NCI-H1417 (cell line): ENCODE results near the gene IL23R.
"Not testable (repeated sequence)": the region's sequence is repeated elsewhere in the genome, so short reads cannot be mapped to it uniquely, and the experiment has no call there.

Experiments used
- DNase-seq, 3 experiments: peaks; one replicate each; lab custom pipeline; 2025; lab: John Stamatoyannopoulos, UW

The IL23R gene

GRCh38 chr1:67193704-67194103, 27.4 kb downstream of the IL23R start:
- DNase-seq = no peak

- no peak for DNase-seq
Measured at GRCh38 chr1:67194209-67194863, 28.1 kb downstream of the IL23R start.

- no peak for DNase-seq
Measured at GRCh38 chr1:67200755-67201154, 34.5 kb downstream of the IL23R start.

- no peak for DNase-seq
Measured at GRCh38 chr1:67201891-67202290, 35.6 kb downstream of the IL23R start.

GRCh38 chr1:67204298-67204980, 38.2 kb downstream of the IL23R start:
- peak in 1 of 3 experiments; percentile 14 for DNase-seq

GRCh38 chr1:67207398-67207797, 41.1 kb downstream of the IL23R start:
- DNase-seq = not testable (repeated sequence)

- no peak for DNase-seq
Measured at GRCh38 chr1:67208217-67208616, 42.0 kb downstream of the IL23R start.

GRCh38 chr1:67209521-67209920, 43.3 kb downstream of the IL23R start:
- DNase-seq = peak in 1 of 3 experiments; percentile 59

GRCh38 chr1:67211589-67212563, 45.6 kb downstream of the IL23R start:
- DNase-seq = peak; percentile 14 to 78 (median 54)

- DNase-seq = peak in 1 of 3 experiments; percentile 10
Measured at GRCh38 chr1:67213164-67213563, 46.9 kb downstream of the IL23R start.

GRCh38 chr1:67213948-67214347, 47.7 kb downstream of the IL23R start:
- DNase-seq = no peak

- peak in 2 of 3 experiments; percentile 6 to 34 for DNase-seq
Measured at GRCh38 chr1:67214420-67215174, 48.3 kb downstream of the IL23R start.

- no peak for DNase-seq
Measured at GRCh38 chr1:67216401-67216800, 50.1 kb downstream of the IL23R start.

GRCh38 chr1:67217417-67217816, 51.2 kb downstream of the IL23R start:
- no peak for DNase-seq

- DNase-seq = no peak
Measured at GRCh38 chr1:67217938-67218337, 51.7 kb downstream of the IL23R start.

- DNase-seq = no peak
Measured at GRCh38 chr1:67224856-67225255, 58.6 kb downstream of the IL23R start.

- no peak for DNase-seq
Measured at GRCh38 chr1:67226688-67227087, 60.4 kb downstream of the IL23R start.

- no peak for DNase-seq
Measured at GRCh38 chr1:67227196-67227595, 60.9 kb downstream of the IL23R start.

- DNase-seq = no peak
Measured at GRCh38 chr1:67228791-67229190, 62.5 kb downstream of the IL23R start.

- no peak for DNase-seq
Measured at GRCh38 chr1:67230539-67230938, 64.3 kb downstream of the IL23R start.

GRCh38 chr1:67236277-67236676, 70.0 kb downstream of the IL23R start:
- no peak for DNase-seq

GRCh38 chr1:67239738-67240137, 73.5 kb downstream of the IL23R start:
- DNase-seq = no peak
